Endothelial cell of umbilical vein (primary cell): Measurements from ENCODE around the gene KCNMB3. TPM values are rescaled to one million over a fixed set of nuclear protein-coding genes. Genes with fewer than 3 reads are reported as not detected.

Source experiments
- BruUV-seq: library from RNA; stranded (reverse); fragments of 400-500 nt; replicated peaks from 2 replicates; lab custom pipeline; 2021; lab: Mats Ljungman, UMichigan
- CTCF ChIA-PET: fragments of 300-600, 350-600 bp; sonication (Branson Sonifier 250); formaldehyde crosslinking; loops from one replicate; lab custom pipeline; 2021; ENCODE audit warnings: antibody characterized with exemption, inconsistent platforms; lab: Charles Lee
- POLR2A ChIA-PET: fragments of 300-600, 350-600 bp; sonication (Branson Sonifier 250); formaldehyde crosslinking; loops from one replicate; lab custom pipeline; 2021; ENCODE audit warnings: antibody characterized with exemption, inconsistent platforms; lab: Charles Lee
- DNase-seq: peaks from one replicate; pipeline ENCODE4 v3.0.0-alpha.2; 2011; ENCODE audit warnings: low read depth, low spot score
- FAIRE-seq: peaks from 2 replicates; lab custom pipeline; 2011; peaks lifted over from hg19 to GRCh38; lab: Jason Lieb, UNC
- H2AFZ ChIP-seq: 2 replicates; pipeline ENCODE4 v1.6.0; 2012; ENCODE audit warnings: low read depth, low read length, control low read depth, inconsistent platforms
- H3K27ac ChIP-seq: 2 replicates; pipeline ENCODE4 v1.5.1; 2011; ENCODE audit warnings: low read depth, mild to moderate bottlenecking, control low read depth, low read length, moderate library complexity; ENCODE audit not compliant: insufficient read depth
- H3K27me3 ChIP-seq, 2 experiments: 2 replicates each; pipeline versions ENCODE4 v1.6.0 to v1.6.1; 2011; ENCODE audit warnings: low read length in 2 of 2, mixed read lengths in 1 of 2; ENCODE audit not compliant: control insufficient read depth in 2 of 2, insufficient read depth in 2 of 2
- H3K36me3 ChIP-seq, 2 experiments: 2 replicates in 1 of 2; 3 replicates in 1 of 2; pipeline ENCODE4 v1.5.1; 2011; ENCODE audit warnings: low read length in 2 of 2, mild to moderate bottlenecking in 1 of 2, moderate library complexity in 1 of 2; ENCODE audit not compliant: control insufficient read depth in 2 of 2, insufficient read depth in 2 of 2; ENCODE audit errors: extremely low read depth in 1 of 2
- H3K4me1 ChIP-seq: 3 replicates; pipeline ENCODE4 v1.5.1; 2011; ENCODE audit warnings: mild to moderate bottlenecking, low read length; ENCODE audit not compliant: control insufficient read depth, insufficient read depth; ENCODE audit errors: extremely low read depth
- H3K4me2 ChIP-seq: 2 replicates; pipeline ENCODE4 v1.6.1; 2011; ENCODE audit warnings: low read length, control low read depth, mixed read lengths; ENCODE audit not compliant: insufficient read depth
- H3K4me3 ChIP-seq, 3 experiments: fragments of 200-600 bp in 1 of 3; sonication (generic), shearing (Covaris generic) in 1 of 3; replicated peaks in 1 of 3; 2 replicates each; pipeline ENCODE4 v1.5.1; 2011 to 2016; ENCODE audit warnings: control low read depth in 3 of 3, low read length in 3 of 3, mild to moderate bottlenecking in 2 of 3, inconsistent platforms in 1 of 3, low read depth in 1 of 3, moderate library complexity in 1 of 3; ENCODE audit not compliant: insufficient read depth in 1 of 3
- H3K79me2 ChIP-seq: 2 replicates; pipeline ENCODE4 v1.6.0; 2012; ENCODE audit warnings: low read length, inconsistent platforms; ENCODE audit not compliant: control insufficient read depth, insufficient read depth
- H3K9ac ChIP-seq: replicated peaks from 2 replicates; pipeline ENCODE3; 2011; ENCODE audit warnings: low read length, control low read depth; ENCODE audit not compliant: insufficient read depth; ENCODE audit errors: extremely low read depth
- H3K9me1 ChIP-seq: replicated peaks from 3 replicates; pipeline ENCODE4 v1.6.0; 2011; ENCODE audit warnings: mild to moderate bottlenecking, low read length; ENCODE audit not compliant: control insufficient read depth, insufficient read depth; ENCODE audit errors: extremely low read depth
- H3K9me3 ChIP-seq: replicated peaks from 2 replicates; pipeline ENCODE4 v1.5.1; 2012; ENCODE audit warnings: low read length, inconsistent platforms; ENCODE audit not compliant: control insufficient read depth, insufficient read depth
- H4K20me1 ChIP-seq: replicated peaks from 2 replicates; pipeline ENCODE3; 2011; ENCODE audit warnings: mild to moderate bottlenecking, low read length; ENCODE audit not compliant: control insufficient read depth, insufficient read depth; ENCODE audit errors: extremely low read depth
- CTCF ChIP-seq, 2 donors: IDR thresholded peaks; 1 replicate in 1 of 2; 2 replicates in 1 of 2; pipeline ENCODE4 v1.5.1; 2011; ENCODE audit warnings: low read length in 2 of 2, mild to moderate bottlenecking in 2 of 2, moderate library complexity in 2 of 2, control low read depth in 1 of 2, inconsistent platforms in 1 of 2, low read depth in 1 of 2; ENCODE audit not compliant: insufficient read depth in 1 of 2; ENCODE audit errors: extremely low read depth in 1 of 2
- EZH2 ChIP-seq: IDR thresholded peaks from 2 replicates; pipeline ENCODE4 v1.6.1; 2012; ENCODE audit warnings: borderline replicate concordance, low read depth, mild to moderate bottlenecking, moderate library complexity, low read length, inconsistent platforms; ENCODE audit not compliant: severe bottlenecking
- FOS ChIP-seq: IDR thresholded peaks from 2 replicates; pipeline ENCODE4 v1.6.1; 2011; ENCODE audit warnings: mild to moderate bottlenecking, low read length, moderate library complexity, borderline replicate concordance; ENCODE audit not compliant: insufficient read depth
- GATA2 ChIP-seq: IDR thresholded peaks from 2 replicates; pipeline ENCODE4 v1.7.0; 2011; ENCODE audit warnings: low read depth, mild to moderate bottlenecking, moderate library complexity, mixed read lengths, low read length; ENCODE audit not compliant: insufficient read length, insufficient read depth
- JUN ChIP-seq: IDR thresholded peaks from 2 replicates; pipeline ENCODE4 v1.6.1; 2011; ENCODE audit warnings: borderline replicate concordance, low read depth; ENCODE audit not compliant: insufficient read length, insufficient read depth
- MAX ChIP-seq: IDR thresholded peaks from 2 replicates; pipeline ENCODE4 v1.6.1; 2011; ENCODE audit not compliant: insufficient read depth, insufficient read length
- MYC ChIP-seq: IDR thresholded peaks from one replicate; pipeline ENCODE4 v1.6.1; 2011; ENCODE audit warnings: mild to moderate bottlenecking, low read depth, low read length
- POLR2A ChIP-seq: IDR thresholded peaks from 2 replicates; pipeline ENCODE4 v1.6.1; 2012; ENCODE audit warnings: low read depth, mild to moderate bottlenecking, control low read depth, low read length
- POLR2AphosphoS5 ChIP-seq: IDR thresholded peaks from 2 replicates; pipeline ENCODE4 v1.6.1; 2012; ENCODE audit warnings: low read depth, mild to moderate bottlenecking, control low read depth, low read length, moderate library complexity; ENCODE audit not compliant: insufficient read depth
- dilution Hi-C: fragments of 300-500 bp; cut with MboI; formaldehyde crosslinking; loops from one replicate; pipeline ENCODE4 v1.15.0; 2019; ENCODE audit warnings: low sequenced_read_pairs; ENCODE audit not compliant: extremely low pct_ligation_motif_present
- intact Hi-C: fragments of 100-400 bp; cut with micrococcal nuclease; formaldehyde crosslinking; loops from one replicate; pipeline ENCODE4 v1.10.0; 2022
- polyA plus RNA-seq, 4 experiments: library from polyadenylated mRNA; depleted of rRNA in 3 of 4; stranded (reverse) in 3 of 4; unstranded in 1 of 4; fragments of >200 nt; gene quantifications; 2 replicates each; pipeline versions ENCODE4 v1.2.1 to v1.2.3, GENCODE V29; 2011 to 2012; ENCODE audit warnings: missing spikeins in 1 of 4
- total RNA-seq: library from RNA; stranded (reverse); gene quantifications from 2 replicates; pipeline ENCODE4 v1.2.3, GENCODE V29; 2021

KCNMB3 gene
- total and polyA plus RNA-seq, 2 donors (not counting 3 experiments of a cell fraction or from before 2014, with no cell fraction given): 1.2 to 1.7 TPM

GRCh38 chr3:179196700-179197099, 54.2 kb downstream of the KCNMB3 start:
- Histone ChIP-seq H3K79me2 (peaks cover 24% of the 10 kb centered on the region), H2AFZ (no peak overlapping the region), H3K9me1 (peaks cover 2% of the 10 kb centered on the region), H3K9me3 (no peaks in the 10 kb centered on the region), H3K36me3 (no peaks in the 10 kb centered on the region), H3K4me1 (peaks cover 9% of the 10 kb centered on the region), H3K4me3 (no peak overlapping the region), H3K9ac (no peak overlapping the region), H3K27me3 (no peaks in the 10 kb centered on the region), H3K27ac (no peak overlapping the region), H3K4me2 (no peak overlapping the region), H4K20me1 (no peaks in the 10 kb centered on the region)
- intact Hi-C loops (loop anchor here (1.0 kb wide), 1 partner anchor 48 kb away; the partner anchor contains the start of gene PIK3CA), dilution Hi-C loops (no loop called here)
- FAIRE-seq (no peak), DNase-seq (no peak)
- ChIA-PET POLR2A (no interaction called here), CTCF (interaction anchor here (1.0 to 2.0 kb wide), 3 partner anchors 11 to 91 kb away, joined by 3 to 9 read pairs (median 3); no protein-coding TSS in a partner anchor)
- TF ChIP-seq POLR2A: no peak
- TF ChIP-seq POLR2AphosphoS5: no peak
- no peak for TF ChIP-seq MYC
- no peak for TF ChIP-seq JUN
- TF ChIP-seq CTCF (IDR thresholded peaks at IDR 0.05; ENCODE audit: extremely low read depth in 1 of 2, insufficient read depth in 1 of 2, low read depth in 1 of 2, low read length in 2 of 2): no peak
- no peak for TF ChIP-seq GATA2
- TF ChIP-seq FOS: no peak
- TF ChIP-seq EZH2: no peak
- no peak for TF ChIP-seq MAX
- BruUV-seq: no TSS peak
